Dendritic cell treated with granulocyte-macrophage colony-stimulating factor and Interleukin-4, amounts not matched to agents 40 ng/mL and 50 ng/mL, for 4 days (primary cell): ENCODE results near the gene SHB.
"Not testable (repeated sequence)": the region's sequence is repeated elsewhere in the genome, so short reads cannot be mapped to it uniquely, and the experiment has no call there.

Source experiments
- H3K27ac Mint-ChIP-seq: one replicate; pipeline ENCODE4 v1.8.0; 2022; ENCODE audit warnings: mild to moderate bottlenecking, mixed read lengths
- H3K27me3 Mint-ChIP-seq: one replicate; pipeline ENCODE4 v1.8.0; 2022; ENCODE audit warnings: mild to moderate bottlenecking, mixed read lengths
- H3K36me3 Mint-ChIP-seq: one replicate; pipeline ENCODE4 v1.8.0; 2022; ENCODE audit warnings: low read depth, mixed read lengths
- H3K4me1 Mint-ChIP-seq: one replicate; pipeline ENCODE4 v1.8.0; 2022; ENCODE audit warnings: low read depth, mixed read lengths
- H3K4me3 Mint-ChIP-seq: one replicate; pipeline ENCODE4 v1.8.0; 2022; ENCODE audit warnings: mild to moderate bottlenecking, moderate library complexity, mixed read lengths
- H3K9me3 Mint-ChIP-seq: one replicate; pipeline ENCODE4 v1.8.0; 2022; ENCODE audit warnings: mixed read lengths
- intact Hi-C: fragments of 100-400 bp; cut with micrococcal nuclease; formaldehyde crosslinking; loops from one replicate; pipeline ENCODE4 v1.15.0; 2022

SHB gene

GRCh38 chr9:37908283-37908682 is 160.7 kb downstream of the SHB start:
- H3K4me3 Mint-ChIP-seq = no peak overlapping the region
- H3K4me1 Mint-ChIP-seq = peaks cover 39% of the 10 kb centered on the region
- no peak overlapping the region for H3K27ac Mint-ChIP-seq
- H3K27me3 Mint-ChIP-seq = no peaks in the 10 kb centered on the region
- no peaks in the 10 kb centered on the region for H3K9me3 Mint-ChIP-seq
- intact Hi-C loops = loop anchor here (10.0 kb wide), 1 partner anchor 487 kb away; the partner anchor contains the start of gene ALDH1B1
- H3K36me3 Mint-ChIP-seq = no peaks in the 10 kb centered on the region

- H3K27ac Mint-ChIP-seq = no peak overlapping the region
- intact Hi-C loops = loop anchor here (10.0 kb wide), 1 partner anchor 488 kb away; the partner anchor contains the start of gene ALDH1B1
Observed at GRCh38 chr9:37906312-37907239, 162.5 kb downstream of the SHB start.

GRCh38 chr9:37905776-37906175 is 163.3 kb downstream of the SHB start:
- H3K4me3 Mint-ChIP-seq = no peak overlapping the region
- intact Hi-C loops = loop anchor here (2.0 to 10.0 kb wide), 3 partner anchors 163 to 489 kb away; partner anchors contain the start of genes ALDH1B1 and SHB
- peaks cover 35% of the 10 kb centered on the region for H3K4me1 Mint-ChIP-seq
- H3K27ac Mint-ChIP-seq = no peak overlapping the region
- H3K9me3 Mint-ChIP-seq = no peaks in the 10 kb centered on the region
- peaks cover 7% of the 10 kb centered on the region for H3K36me3 Mint-ChIP-seq
- no peaks in the 10 kb centered on the region for H3K27me3 Mint-ChIP-seq

More at GRCh38 chr9:37906312-37907239, 162.5 kb downstream of the SHB start:
- H3K27me3 Mint-ChIP-seq = no peaks in the 10 kb centered on the region
- peaks cover 40% of the 10 kb centered on the region for H3K4me1 Mint-ChIP-seq
- no peak overlapping the region for H3K4me3 Mint-ChIP-seq
- no peaks in the 10 kb centered on the region for H3K36me3 Mint-ChIP-seq
- no peaks in the 10 kb centered on the region for H3K9me3 Mint-ChIP-seq

- Mint-ChIP-seq H3K36me3 (peaks cover 13% of the 10 kb centered on the region), H3K4me3 (no peak overlapping the region), H3K27me3 (no peaks in the 10 kb centered on the region), H3K4me1 (peaks cover 39% of the 10 kb centered on the region), H3K9me3 (no peaks in the 10 kb centered on the region), H3K27ac (peak overlapping the region; percentile 90)
- intact Hi-C loops = loop anchor here (2.0 to 10.0 kb wide), 3 partner anchors 164 to 490 kb away; partner anchors contain the start of genes ALDH1B1 and SHB
Observed at GRCh38 chr9:37905131-37905505, 163.9 kb downstream of the SHB start.

- H3K36me3 Mint-ChIP-seq = peaks cover 17% of the 10 kb centered on the region
Observed at GRCh38 chr9:37904445-37905130, 164.4 kb downstream of the SHB start.

GRCh38 chr9:37903647-37904444 is 165.2 kb downstream of the SHB start, which contains the start of gene SLC25A51:
Gene SLC25A51 (minus strand): TSS chr9:37904127. CDS start chr9:37888550, 15,577 bp downstream.
- intact Hi-C loops = loop anchor here (2.0 to 10.0 kb wide), 3 partner anchors 165 to 491 kb away; partner anchors contain the start of genes ALDH1B1 and SHB
- H3K27ac Mint-ChIP-seq = peak within 1 kb of the TSS; percentile 90
- peak within 1 kb of the TSS; percentile 93 for H3K4me3 Mint-ChIP-seq
- H3K4me1 Mint-ChIP-seq = peaks cover 28% of the 10 kb centered on the region
- H3K27me3 Mint-ChIP-seq = no peaks in the 10 kb centered on the region
- no peaks in the 10 kb centered on the region for H3K9me3 Mint-ChIP-seq
- peaks cover 25% of the 10 kb centered on the region for H3K36me3 Mint-ChIP-seq

More at GRCh38 chr9:37904445-37905130, 164.4 kb downstream of the SHB start:
- Mint-ChIP-seq H3K4me3 (peak overlapping the region; percentile 93), H3K9me3 (no peaks in the 10 kb centered on the region), H3K4me1 (peaks cover 35% of the 10 kb centered on the region), H3K27ac (peak overlapping the region; percentile 90), H3K27me3 (no peaks in the 10 kb centered on the region)
- intact Hi-C loops = loop anchor here (2.0 to 10.0 kb wide), 3 partner anchors 164 to 490 kb away; partner anchors contain the start of genes ALDH1B1 and SHB

GRCh38 chr9:37902796-37903646 is 166.0 kb downstream of the SHB start:
- Mint-ChIP-seq H3K4me1 (peaks cover 20% of the 10 kb centered on the region), H3K9me3 (no peaks in the 10 kb centered on the region), H3K4me3 (peak overlapping the region; percentile 93), H3K27ac (peak overlapping the region; percentile 90), H3K27me3 (no peaks in the 10 kb centered on the region), H3K36me3 (peaks cover 32% of the 10 kb centered on the region)
- intact Hi-C loops = loop anchor here (10.0 kb wide), 1 partner anchor 492 kb away; the partner anchor contains the start of gene ALDH1B1

- peaks cover 25% of the 10 kb centered on the region for H3K4me1 Mint-ChIP-seq
- intact Hi-C loops = loop anchor here (10.0 kb wide), 1 partner anchor 493 kb away; the partner anchor contains the start of gene ALDH1B1
- no peak overlapping the region for H3K4me3 Mint-ChIP-seq
- no peaks in the 10 kb centered on the region for H3K27me3 Mint-ChIP-seq
- no peaks in the 10 kb centered on the region for H3K9me3 Mint-ChIP-seq
- no peak overlapping the region for H3K27ac Mint-ChIP-seq
- peaks cover 38% of the 10 kb centered on the region for H3K36me3 Mint-ChIP-seq
Observed at GRCh38 chr9:37902131-37902530, 166.9 kb downstream of the SHB start.

- Mint-ChIP-seq H3K27ac (no peak overlapping the region), H3K4me1 (peaks cover 18% of the 10 kb centered on the region), H3K27me3 (no peaks in the 10 kb centered on the region), H3K9me3 (no peaks in the 10 kb centered on the region), H3K4me3 (no peak overlapping the region), H3K36me3 (peaks cover 67% of the 10 kb centered on the region)
- intact Hi-C loops = no loop called here
Observed at GRCh38 chr9:37899041-37899440, 170.0 kb downstream of the SHB start.

GRCh38 chr9:37897665-37898064 is 171.4 kb downstream of the SHB start:
- Mint-ChIP-seq H3K4me1 (peaks cover 11% of the 10 kb centered on the region), H3K27me3 (no peaks in the 10 kb centered on the region), H3K36me3 (peaks cover 80% of the 10 kb centered on the region), H3K9me3 (no peaks in the 10 kb centered on the region), H3K27ac (no peak overlapping the region), H3K4me3 (no peak overlapping the region)
- intact Hi-C loops = no loop called here

- H3K4me3 Mint-ChIP-seq = no peak overlapping the region
- peaks cover 11% of the 10 kb centered on the region for H3K4me1 Mint-ChIP-seq
- no peaks in the 10 kb centered on the region for H3K27me3 Mint-ChIP-seq
- no peak overlapping the region for H3K27ac Mint-ChIP-seq
- peaks cover 82% of the 10 kb centered on the region for H3K36me3 Mint-ChIP-seq
- H3K9me3 Mint-ChIP-seq = no peaks in the 10 kb centered on the region
- intact Hi-C loops = no loop called here
Observed at GRCh38 chr9:37892063-37892462, 177.0 kb downstream of the SHB start.

GRCh38 chr9:37891042-37891441 is 178.0 kb downstream of the SHB start:
- H3K9me3 Mint-ChIP-seq = not testable (repeated sequence)

More at GRCh38 chr9:37891042-37891441, 178.0 kb downstream of the SHB start:
- Mint-ChIP-seq H3K4me1 (peaks cover 11% of the 10 kb centered on the region), H3K36me3 (peaks cover 79% of the 10 kb centered on the region)
- H3K27me3 Mint-ChIP-seq, H3K4me3 Mint-ChIP-seq, H3K27ac Mint-ChIP-seq, intact Hi-C loops: not testable (repeated sequence)
